K562 (cell line): ENCODE data around the gene WFDC2. TPM values are rescaled to one million over a fixed set of nuclear protein-coding genes. Genes with fewer than 3 reads are reported as not detected.

Experiments used
- ATAC-seq: fragments of 200-7000 bp; cut with Tn5 transposase; 3 replicates; pipeline ENCODE4 v1.9.1; 2020; ENCODE audit warnings: moderate library complexity
- BruUV-seq: library from RNA; stranded (reverse); fragments of 400-500 nt; replicated peaks from 2 replicates; lab custom pipeline; 2021; lab: Mats Ljungman, UMichigan
- CTCF ChIA-PET: fragments of 300-600 bp; formaldehyde crosslinking; extraction: SDS; loops from one replicate; lab custom pipeline; 2021; ENCODE audit warnings: low intra/inter-chr PET ratio; lab: Yijun Ruan, JAX
- POLR2A ChIA-PET: fragments of 300-600, 350-650 bp; sonication (Branson Sonifier 250); formaldehyde crosslinking; extraction: SDS; loops from one replicate; lab custom pipeline; 2021; ENCODE audit warnings: antibody characterized with exemption, inconsistent platforms; lab: Yijun Ruan, JAX
- DNase-seq, 4 experiments: peaks; one replicate each; pipeline versions ENCODE4 v3.0.0 to v3.0.0-alpha.2; 2011 to 2018; ENCODE audit warnings: low spot score in 3 of 4, mixed read lengths in 3 of 4; ENCODE audit errors: extremely low read depth in 1 of 4
- FAIRE-seq: peaks from 2 replicates; lab custom pipeline; 2011; peaks lifted over from hg19 to GRCh38; lab: Jason Lieb, UNC
- H2AFZ ChIP-seq: 2 replicates; pipeline ENCODE4 v1.6.0; 2011; ENCODE audit warnings: low read depth, low read length, control low read depth, inconsistent platforms
- H3K27ac ChIP-seq: fragments of 200-600 bp; 3 replicates; pipeline ENCODE4 v1.8.0; 2011; ENCODE audit warnings: low read depth, mild to moderate bottlenecking, control low read depth, inconsistent platforms, low read length, moderate library complexity, mixed read lengths; ENCODE audit errors: extremely low read depth
- H3K27me3 ChIP-seq, 2 experiments: fragments of 300-600 bp in 1 of 2; 2 replicates in 1 of 2; 3 replicates in 1 of 2; pipeline versions ENCODE4 v1.6.0 to v1.8.0; 2011; ENCODE audit warnings: inconsistent platforms in 2 of 2, low read length in 2 of 2, mild to moderate bottlenecking in 1 of 2, mixed read lengths in 1 of 2, moderate library complexity in 1 of 2; ENCODE audit not compliant: control insufficient read depth in 2 of 2, insufficient read depth in 2 of 2
- H3K36me3 ChIP-seq: fragments of 300-600 bp; 3 replicates; pipeline ENCODE4 v1.8.0; 2011; ENCODE audit warnings: mild to moderate bottlenecking, low read length, inconsistent platforms; ENCODE audit not compliant: control insufficient read depth, insufficient read depth
- H3K4me1 ChIP-seq, 2 experiments: fragments of 200-600 bp in 1 of 2; replicated peaks in 1 of 2; 2 replicates in 1 of 2; 3 replicates in 1 of 2; pipeline versions ENCODE4 v1.5.1 to v1.8.0; 2011; ENCODE audit warnings: inconsistent platforms in 2 of 2, low read length in 2 of 2, mild to moderate bottlenecking in 1 of 2, mixed read lengths in 1 of 2, moderate library complexity in 1 of 2; ENCODE audit not compliant: control insufficient read depth in 2 of 2, insufficient read depth in 2 of 2
- H3K4me2 ChIP-seq: 2 replicates; pipeline ENCODE4 v1.6.1; 2011; ENCODE audit warnings: low read length, control low read depth, inconsistent platforms, mixed read lengths; ENCODE audit not compliant: insufficient read depth
- H3K4me3 ChIP-seq: fragments of 200-600 bp; sonication (generic), shearing (Covaris generic); 2 replicates; pipeline ENCODE4 v1.5.1; 2016; ENCODE audit warnings: control low read depth, inconsistent platforms
- H3K79me2 ChIP-seq: fragments of 200-600 bp; 3 replicates; pipeline ENCODE4 v1.8.0; 2011; ENCODE audit warnings: low read length, inconsistent platforms; ENCODE audit not compliant: control insufficient read depth, insufficient read depth
- H3K9ac ChIP-seq, 2 experiments: 2 replicates each; pipeline versions ENCODE4 v1.6.0 to v1.6.1; 2011; ENCODE audit warnings: low read depth in 2 of 2, low read length in 2 of 2, control low read depth in 1 of 2, inconsistent platforms in 1 of 2, mild to moderate bottlenecking in 1 of 2, mixed read lengths in 1 of 2; ENCODE audit not compliant: insufficient read depth in 1 of 2
- H3K9me1 ChIP-seq: one replicate; pipeline ENCODE4 v1.6.0; 2011; ENCODE audit warnings: inconsistent platforms, mild to moderate bottlenecking, low read length, moderate library complexity; ENCODE audit not compliant: control insufficient read depth, insufficient read depth
- H3K9me3 ChIP-seq: replicated peaks from 2 replicates; pipeline ENCODE4 v1.5.1; 2011; ENCODE audit warnings: low read depth, low read length, inconsistent platforms; ENCODE audit not compliant: control insufficient read depth, insufficient read depth
- H4K20me1 ChIP-seq: replicated peaks from 2 replicates; pipeline ENCODE4 v1.6.1; 2011; ENCODE audit warnings: low read length, inconsistent platforms, mixed read lengths; ENCODE audit not compliant: control insufficient read depth, insufficient read depth
- CBX2 ChIP-seq: fragments of 200-600 bp; sonication (generic); IDR thresholded peaks from one replicate; pipeline ENCODE4 v1.6.1; 2012; ENCODE audit warnings: mild to moderate bottlenecking, low read length, inconsistent platforms; ENCODE audit not compliant: insufficient read depth, poor library complexity, severe bottlenecking
- CREB1 ChIP-seq, 2 experiments: sonication (generic) in 1 of 2; formaldehyde crosslinking in 1 of 2; IDR thresholded peaks; 2 replicates each; pipeline versions ENCODE4 v1.6.1 to v1.8.0; 2012 to 2022; ENCODE audit warnings: inconsistent platforms in 1 of 2, mild to moderate bottlenecking in 1 of 2, missing genetic modification reagents in 1 of 2, moderate library complexity in 1 of 2
- EGR1 ChIP-seq: fragments of 450-650 bp; conservative IDR thresholded peaks from 2 replicates; pipeline ENCODE4 v1.6.1; 2017; ENCODE audit warnings: mild to moderate bottlenecking
- ERF ChIP-seq: fragments of 450-650 bp; formaldehyde crosslinking; IDR thresholded peaks from 2 replicates; pipeline ENCODE4 v1.4.0; 2020; ENCODE audit warnings: mild to moderate bottlenecking, mixed read lengths
- HDAC8 ChIP-seq: fragments of 450-650 bp; IDR thresholded peaks from 2 replicates; pipeline ENCODE4 v1.6.1; 2016; ENCODE audit warnings: mild to moderate bottlenecking, missing genetic modification characterization, moderate library complexity, missing compliant biosample characterization
- L3MBTL2 ChIP-seq: fragments of 450-650 bp; IDR thresholded peaks from 2 replicates; pipeline ENCODE4 v1.6.1; 2016; ENCODE audit warnings: mild to moderate bottlenecking, moderate library complexity
- LEF1 ChIP-seq: fragments of 450-650 bp; IDR thresholded peaks from 2 replicates; pipeline ENCODE4 v1.6.1; 2016; ENCODE audit warnings: mild to moderate bottlenecking
- MEF2A ChIP-seq: IDR thresholded peaks from 2 replicates; pipeline ENCODE4 v1.6.1; 2011; ENCODE audit warnings: low read depth, mild to moderate bottlenecking, low read length, moderate library complexity; ENCODE audit not compliant: control insufficient read depth
- SPI1 ChIP-seq: IDR thresholded peaks from 2 replicates; pipeline ENCODE4 v1.6.1; 2011; ENCODE audit warnings: low read depth, low read length, control low read depth, borderline replicate concordance
- SUPT5H ChIP-seq: fragments of 450-650 bp; IDR thresholded peaks from 2 replicates; pipeline ENCODE4 v1.6.1; 2016
- TGIF2 ChIP-seq: sonication (generic); formaldehyde crosslinking; IDR thresholded peaks from 2 replicates; pipeline ENCODE4 v1.8.1; 2022; ENCODE audit warnings: mild to moderate bottlenecking, missing genetic modification reagents, moderate library complexity
- U2AF1 ChIP-seq: fragments of 200-400 bp; formaldehyde crosslinking; optimal IDR thresholded peaks from 2 replicates; pipeline ENCODE3; 2017; ENCODE audit warnings: mild to moderate bottlenecking, low read depth, low read length, moderate library complexity
- XRCC4 ChIP-seq: IDR thresholded peaks from one replicate; pipeline ENCODE4 v1.6.1; 2011; ENCODE audit not compliant: insufficient read depth, insufficient read length; ENCODE audit errors: extremely low read depth
- YBX1 ChIP-seq: fragments of 450-650 bp; IDR thresholded peaks from 2 replicates; pipeline ENCODE4 v1.7.1; 2016; ENCODE audit warnings: mild to moderate bottlenecking
- ZBTB17 ChIP-seq: fragments of 450-650 bp; formaldehyde crosslinking; IDR thresholded peaks from 2 replicates; pipeline ENCODE4 v1.4.0; 2020; ENCODE audit warnings: mild to moderate bottlenecking
- ZFP36 ChIP-seq: fragments of 150-350 bp; IDR thresholded peaks from 2 replicates; pipeline ENCODE4 v1.6.1; 2018; ENCODE audit warnings: low read length, low read depth; ENCODE audit not compliant: partially characterized antibody
- ZNF175 ChIP-seq: fragments of 200-800 bp; sonication (Bioruptor generic); IDR thresholded peaks from 2 replicates; pipeline ENCODE4 v1.6.1; 2016; ENCODE audit warnings: low read depth, mild to moderate bottlenecking, missing genetic modification characterization, missing compliant biosample characterization
- WGBS: fragments of 100-300 bp; shearing (Covaris generic); methylation state at CpG from one replicate; pipeline ENCODE4 v1.1.6; 2016; ENCODE audit warnings: low coverage, mixed read lengths; ENCODE audit not compliant: insufficient coverage; ENCODE audit errors: missing lambda C conversion rate; 5-methylcytosine and 5-hydroxymethylcytosine counted together
- in situ Hi-C: fragments of 300-500 bp; cut with MboI; formaldehyde crosslinking; loops from 4 replicates; pipeline ENCODE4 v1.15.0; 2018; ENCODE audit warnings: inconsistent platforms, mixed read lengths
- intact Hi-C: fragments of 100-400 bp; cut with micrococcal nuclease; formaldehyde crosslinking; loops from 2 replicates; pipeline ENCODE4 v1.14.2; 2022
- polyA plus RNA-seq, 8 experiments: library from polyadenylated mRNA; depleted of rRNA in 4 of 8; stranded (reverse) in 5 of 8; unstranded in 3 of 8; fragments of >200 nt; fragmentation: Nextera tagmentation in 2 of 8; fragmentation: Illumina TruSeq in 1 of 8; extraction: Ambion mirVana in 2 of 8; extraction: Trizol in 1 of 8; gene quantifications; 2 replicates each; pipeline versions ENCODE4 v1.2.1 to v1.2.3, GENCODE V29; 2011 to 2014; ENCODE audit warnings: inconsistent platforms in 1 of 8, missing spikeins in 1 of 8
- total RNA-seq, 7 experiments: library from RNA; depleted of rRNA in 6 of 7; stranded (reverse); fragments of >200 nt in 6 of 7; fragmentation: Illumina TruSeq in 2 of 7; extraction: Trizol in 2 of 7; gene quantifications; 2 replicates each; pipeline versions ENCODE4 v1.2.1 to v1.2.3, GENCODE V29; 2011 to 2021; ENCODE audit warnings: low replicate concordance in 1 of 7
- TF ChIP-seq, protein P1 (sequence below): fragments of 250-450 bp; sonication (Bioruptor Pico); IDR thresholded peaks from 2 replicates; pipeline ENCODE4 v1.4.0; 2020; ENCODE audit warnings: borderline replicate concordance
- TF ChIP-seq, protein P2 (sequence below), 2 experiments: fragments of 200-800 bp in 1 of 2; sonication (Bioruptor generic) in 1 of 2; sonication (generic) in 1 of 2; formaldehyde crosslinking in 1 of 2; IDR thresholded peaks in 1 of 2; conservative IDR thresholded peaks in 1 of 2; 2 replicates each; pipeline versions ENCODE4 v1.5.0 to v1.6.1; 2016 to 2020; ENCODE audit warnings: missing compliant biosample characterization in 1 of 2, missing genetic modification characterization in 1 of 2, missing genetic modification reagents in 1 of 2

Gene WFDC2
- total and polyA plus RNA-seq, 9 of the 15 experiments (the other 6 are each of a cell fraction or from before 2014, with no cell fraction given) = not detected

GRCh38 chr20:45501600-45501999 lies 32.0 kb downstream of the WFDC2 start (continued):
- TF ChIP-seq, protein P1, sequence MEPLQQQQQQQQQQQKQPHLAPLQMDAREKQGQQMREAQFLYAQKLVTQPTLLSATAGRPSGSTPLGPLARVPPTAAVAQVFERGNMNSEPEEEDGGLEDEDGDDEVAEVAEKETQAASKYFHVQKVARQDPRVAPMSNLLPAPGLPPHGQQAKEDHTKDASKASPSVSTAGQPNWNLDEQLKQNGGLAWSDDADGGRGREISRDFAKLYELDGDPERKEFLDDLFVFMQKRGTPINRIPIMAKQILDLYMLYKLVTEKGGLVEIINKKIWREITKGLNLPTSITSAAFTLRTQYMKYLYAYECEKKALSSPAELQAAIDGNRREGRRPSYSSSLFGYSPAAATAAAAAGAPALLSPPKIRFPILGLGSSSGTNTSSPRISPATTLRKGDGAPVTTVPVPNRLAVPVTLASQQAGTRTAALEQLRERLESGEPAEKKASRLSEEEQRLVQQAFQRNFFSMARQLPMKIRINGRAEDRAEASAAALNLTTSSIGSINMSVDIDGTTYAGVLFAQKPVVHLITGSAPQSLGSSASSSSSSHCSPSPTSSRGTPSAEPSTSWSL (CRISPR knock-in tag) = no peak
- TF ChIP-seq XRCC4 (no peak), U2AF1 (no peak), ZNF175 (CRISPR knock-in tag) (no peak), ZFP36 (no peak)

DNA sequence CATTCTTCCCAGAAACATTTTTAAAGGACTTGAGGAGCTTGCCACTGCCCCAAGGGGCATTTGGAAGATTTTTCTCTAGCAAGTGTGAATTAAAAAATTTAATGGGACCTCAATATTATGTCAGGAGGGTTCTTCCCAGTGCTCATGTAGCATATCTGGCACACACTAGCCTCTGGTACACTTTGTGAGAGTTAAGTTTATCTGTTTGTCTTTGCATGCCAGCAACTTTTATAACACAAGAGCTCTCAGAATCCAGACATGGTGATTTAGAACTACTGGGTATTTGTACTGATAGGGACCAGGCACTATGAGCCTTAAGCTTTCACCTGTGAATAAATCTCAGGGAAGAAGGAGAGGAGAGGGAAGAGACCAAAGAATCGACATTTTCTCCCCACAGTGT lies 33.0 kb downstream of the WFDC2 start:
- Histone ChIP-seq H3K36me3 (no peaks in the 10 kb centered on the region), H3K9me3 (no peaks in the 10 kb centered on the region), H3K4me2 (no peak overlapping the region), H3K9me1 (no peaks in the 10 kb centered on the region), H3K27me3 (peaks cover 8 to 13% of the 10 kb centered on the region in 2 experiments; a peak in 3 of 5 replicates), H3K27ac (no peak overlapping the region), H3K9ac (no peak overlapping the region), H3K79me2 (no peaks in the 10 kb centered on the region), H3K4me1 (no peaks in the 10 kb centered on the region; a peak in 1 of 5 replicates), H2AFZ (no peak overlapping the region)
- ChIA-PET CTCF (no interaction called here), POLR2A (no interaction called here)
- no TSS peak for BruUV-seq
- in situ Hi-C loops = no loop called here
- DNase-seq = no peak
- WGBS = 0% methylated on average over 1 of the region's 1 CpG
- TF ChIP-seq ERF (no peak), LEF1 (no peak), SUPT5H (no peak), HDAC8 (no peak), YBX1 (no peak), ZBTB17 (no peak), SPI1 (no peak), EGR1 (no peak), CREB1 (IDR thresholded peaks at IDR 0.05) (no peak), CREB1 (CRISPR knock-in tag; IDR thresholded peaks at IDR 0.05) (no peak), CBX2 (no peak), MEF2A (no peak), L3MBTL2 (no peak), TGIF2 (CRISPR knock-in tag) (no peak)
- TF ChIP-seq, protein P2, sequence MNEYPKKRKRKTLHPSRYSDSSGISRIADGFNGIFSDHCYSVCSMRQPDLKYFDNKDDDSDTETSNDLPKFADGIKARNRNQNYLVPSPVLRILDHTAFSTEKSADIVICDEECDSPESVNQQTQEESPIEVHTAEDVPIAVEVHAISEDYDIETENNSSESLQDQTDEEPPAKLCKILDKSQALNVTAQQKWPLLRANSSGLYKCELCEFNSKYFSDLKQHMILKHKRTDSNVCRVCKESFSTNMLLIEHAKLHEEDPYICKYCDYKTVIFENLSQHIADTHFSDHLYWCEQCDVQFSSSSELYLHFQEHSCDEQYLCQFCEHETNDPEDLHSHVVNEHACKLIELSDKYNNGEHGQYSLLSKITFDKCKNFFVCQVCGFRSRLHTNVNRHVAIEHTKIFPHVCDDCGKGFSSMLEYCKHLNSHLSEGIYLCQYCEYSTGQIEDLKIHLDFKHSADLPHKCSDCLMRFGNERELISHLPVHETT (CRISPR knock-in tag; conservative IDR thresholded peaks at IDR 0.05 in 1 of 2, IDR thresholded peaks at IDR 0.05 in 1 of 2) = no peak
- TF ChIP-seq, all 486 proteins: peak for 0
- H4K20me1 ChIP-seq = no peaks in the 10 kb centered on the region
- no peak overlapping the region for H3K4me3 ChIP-seq
- intact Hi-C loops = no loop called here
- no peak for ATAC-seq
- no peak for FAIRE-seq
